Measurements from ENCODE around the gene QPRT.

GRCh38 chr16:29694384-29695195, 15.6 kb downstream of the QPRT start:
- TF ChIP-seq CTCF (IDR thresholded peaks at IDR 0.05) (no peak), EZH2 (IDR thresholded peaks at IDR 0.05; ENCODE audit: borderline replicate concordance, insufficient read depth, low read depth, low read length, poor library complexity, severe bottlenecking) (no peak)

All from B cell (primary cell).